ENCODE results near the gene GTF2A1L.

- TF ChIP-seq CTCF (IDR thresholded peaks at IDR 0.05), result no peak
- TF ChIP-seq EZH2phosphoT487 (IDR thresholded peaks at IDR 0.05), result no peak
Observed at GRCh38 chr2:48728295-48728694, 110.6 kb downstream of the GTF2A1L start.
